ENCODE measurements around the gene COG5.
A peak's percentile ranks its signal among the peaks of the same experiment; 100 is the strongest.

COG5 gene

DNA sequence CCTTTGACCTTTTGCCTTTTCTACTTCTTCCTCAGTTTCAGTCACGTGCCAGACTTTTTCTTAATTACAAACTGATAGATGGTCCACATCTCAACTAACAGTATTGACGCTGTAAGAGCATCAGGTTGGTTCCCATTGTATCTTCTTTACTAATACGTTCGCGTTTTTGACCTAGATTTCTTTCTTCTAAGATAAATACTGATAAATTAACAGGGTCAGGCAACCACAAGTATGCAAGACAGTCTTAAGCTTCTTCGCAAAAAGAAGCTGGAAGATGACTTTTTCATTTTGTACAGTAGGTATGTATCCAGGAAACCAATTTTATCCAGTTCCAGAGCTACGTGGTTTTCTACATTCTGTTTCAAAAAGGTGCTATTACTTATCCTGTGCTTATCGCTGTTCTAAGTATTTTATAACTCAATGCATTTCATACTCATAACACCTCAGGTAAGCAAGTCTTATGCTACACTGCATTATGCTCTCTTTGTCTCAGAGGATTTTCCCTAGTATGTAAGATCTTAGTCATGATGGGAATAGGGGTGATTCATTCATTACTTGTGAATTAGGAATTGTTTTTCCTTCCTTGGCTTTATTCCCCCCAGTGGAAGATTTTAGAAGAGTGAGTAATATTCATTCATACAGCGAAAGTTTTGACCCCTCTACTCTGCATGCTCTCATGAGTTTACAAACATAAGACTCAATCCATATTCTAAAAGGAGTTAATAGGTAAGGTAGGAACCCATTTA lies 1.0 kb upstream of the COG5 start:
- Histone ChIP-seq H4K91ac (ENCODE audit: low read length) (no peak overlapping the region), H3K4me3 (ENCODE audit: insufficient read depth in 1 of 2, low read depth in 1 of 2, low read length in 2 of 2) (peak overlapping the region; percentile 94 to 96), H3K4me2 (ENCODE audit: low read length, poor library complexity, severe bottlenecking) (peak overlapping the region; percentile 73), H2BK12ac (ENCODE audit: low read length in 2 of 2) (no peak overlapping the region), H3K4ac (ENCODE audit: low read depth in 1 of 2, low read length in 2 of 2) (no peak overlapping the region), H2BK15ac (ENCODE audit: low read depth, poor library complexity, severe bottlenecking) (no peak overlapping the region), H2AK5ac (ENCODE audit: low read length, severe bottlenecking) (peak overlapping the region; percentile 41), H3K36me3 (ENCODE audit: control insufficient read depth in 1 of 2, insufficient read depth in 2 of 2, low read depth in 1 of 2, low read length in 2 of 2) (peaks cover 0 to 11% of the 10 kb centered on the region in 2 experiments), H3K27ac (ENCODE audit: low read length, poor library complexity, severe bottlenecking) (peak overlapping the region; percentile 57), H3K18ac (ENCODE audit: low read depth in 1 of 2, low read length in 2 of 2) (no peak overlapping the region), H3K79me1 (replicated peaks; ENCODE audit: low read length, poor library complexity, severe bottlenecking) (peaks cover 7% of the 10 kb centered on the region), H3K4me1 (ENCODE audit: control insufficient read depth, insufficient read depth, low read depth, low read length) (peaks cover 3% of the 10 kb centered on the region), H3K27me3 (ENCODE audit: control insufficient read depth in 1 of 2, insufficient read depth in 1 of 2, low read length in 2 of 2) (no peaks in the 10 kb centered on the region), H3K9me3 (ENCODE audit: control insufficient read depth, low read length) (no peaks in the 10 kb centered on the region), H2BK120ac (ENCODE audit: low read depth, low read length) (no peak overlapping the region), H3K23ac (ENCODE audit: low read length in 2 of 2) (no peak overlapping the region), H3K14ac (ENCODE audit: low read length in 2 of 2) (no peak overlapping the region), H2AFZ (ENCODE audit: low read depth, low read length) (peak overlapping the region; percentile 91), H3K9ac (ENCODE audit: low read length) (peak overlapping the region; percentile 97), H2BK5ac (ENCODE audit: low read depth, low read length, poor library complexity, severe bottlenecking) (no peak overlapping the region), H4K8ac (ENCODE audit: low read length) (no peak overlapping the region)
- 54% methylated on average over 8 of the region's 9 CpGs for WGBS
- DNase-seq, result peak; percentile 77

- no peak overlapping the region for H3K14ac ChIP-seq (ENCODE audit: low read length in 2 of 2)
- H3K79me1 ChIP-seq (replicated peaks; ENCODE audit: low read length, poor library complexity, severe bottlenecking), result peaks cover 9% of the 10 kb centered on the region
- no peak overlapping the region for H3K23ac ChIP-seq (ENCODE audit: low read length in 2 of 2)
- no peak for DNase-seq
- H3K4me2 ChIP-seq (ENCODE audit: low read length, poor library complexity, severe bottlenecking), result peak overlapping the region; percentile 31
- no peak overlapping the region for H3K18ac ChIP-seq (ENCODE audit: low read depth in 1 of 2, low read length in 2 of 2)
- H4K91ac ChIP-seq (ENCODE audit: low read length), result peak overlapping the region; percentile 87
- H2AFZ ChIP-seq (ENCODE audit: low read depth, low read length), result peak overlapping the region; percentile 10
- peaks cover 3% of the 10 kb centered on the region for H3K4me1 ChIP-seq (ENCODE audit: control insufficient read depth, insufficient read depth, low read depth, low read length)
- H3K9me3 ChIP-seq (ENCODE audit: control insufficient read depth, low read length), result no peaks in the 10 kb centered on the region
- H2BK15ac ChIP-seq (ENCODE audit: low read depth, poor library complexity, severe bottlenecking), result no peak overlapping the region
- H3K27ac ChIP-seq (ENCODE audit: low read length, poor library complexity, severe bottlenecking), result no peak overlapping the region
- no peak overlapping the region for H2BK12ac ChIP-seq (ENCODE audit: low read length in 2 of 2)
- H2AK5ac ChIP-seq (ENCODE audit: low read length, severe bottlenecking), result no peak overlapping the region
- H2BK120ac ChIP-seq (ENCODE audit: low read depth, low read length), result no peak overlapping the region
- H3K9ac ChIP-seq (ENCODE audit: low read length), result peak overlapping the region; percentile 97
- peak overlapping the region; percentile 91 for H4K8ac ChIP-seq (ENCODE audit: low read length)
- WGBS, result under 1% methylated on average over 18 of the region's 21 CpGs
- H2BK5ac ChIP-seq (ENCODE audit: low read depth, low read length, poor library complexity, severe bottlenecking), result no peak overlapping the region
- no peaks in the 10 kb centered on the region for H3K27me3 ChIP-seq (ENCODE audit: control insufficient read depth in 1 of 2, insufficient read depth in 1 of 2, low read length in 2 of 2)
- peak overlapping the region; percentile 94 to 96 for H3K4me3 ChIP-seq (ENCODE audit: insufficient read depth in 1 of 2, low read depth in 1 of 2, low read length in 2 of 2)
- peak overlapping the region in 1 of 2 experiments; percentile 46 for H3K4ac ChIP-seq (ENCODE audit: low read depth in 1 of 2, low read length in 2 of 2)
- peaks cover 0 to 7% of the 10 kb centered on the region in 2 experiments for H3K36me3 ChIP-seq (ENCODE audit: control insufficient read depth in 1 of 2, insufficient read depth in 2 of 2, low read depth in 1 of 2, low read length in 2 of 2)
Observed at GRCh38 chr7:107563081-107563774, 492 bp downstream of the COG5 start.

DNA sequence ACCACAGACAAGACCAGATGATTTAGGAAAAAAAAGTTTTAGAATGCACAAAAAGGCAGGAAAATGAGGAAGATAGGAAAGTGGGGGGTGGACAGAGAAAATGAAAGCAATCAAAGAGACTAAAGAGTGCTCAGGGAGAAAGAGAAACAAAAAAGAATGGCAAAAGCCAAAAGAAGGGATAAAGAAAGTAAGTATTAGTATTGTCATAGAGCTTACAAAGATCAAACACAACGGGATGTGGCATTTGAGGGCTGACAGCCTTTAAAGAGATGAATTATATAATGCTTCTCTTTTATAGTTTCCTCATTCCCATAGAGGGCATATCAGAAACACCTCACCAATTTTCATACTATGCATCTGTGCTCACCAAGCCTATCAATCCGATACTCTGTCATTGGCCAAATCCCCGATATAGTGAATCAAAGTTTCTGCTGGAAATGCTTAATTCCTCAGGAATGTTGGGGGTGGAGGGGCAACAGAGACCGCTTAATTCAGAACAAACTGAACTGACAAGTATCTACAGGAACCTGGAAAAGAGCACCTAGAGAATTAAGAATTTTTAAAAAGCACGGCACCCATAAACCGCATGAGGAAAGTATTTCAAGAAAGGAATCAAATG lies 2.7 kb downstream of the COG5 start:
- Histone ChIP-seq H3K9me3 (ENCODE audit: control insufficient read depth, low read length) (no peaks in the 10 kb centered on the region), H3K4me3 (ENCODE audit: insufficient read depth in 1 of 2, low read depth in 1 of 2, low read length in 2 of 2) (peak overlapping the region in 1 of 2 experiments; percentile 6), H3K36me3 (ENCODE audit: control insufficient read depth in 1 of 2, insufficient read depth in 2 of 2, low read depth in 1 of 2, low read length in 2 of 2) (peaks cover 0 to 19% of the 10 kb centered on the region in 2 experiments), H2AFZ (ENCODE audit: low read depth, low read length) (no peak overlapping the region), H2BK12ac (ENCODE audit: low read length in 2 of 2) (no peak overlapping the region), H2BK120ac (ENCODE audit: low read depth, low read length) (no peak overlapping the region), H3K23ac (ENCODE audit: low read length in 2 of 2) (no peak overlapping the region), H3K18ac (ENCODE audit: low read depth in 1 of 2, low read length in 2 of 2) (no peak overlapping the region), H3K27ac (ENCODE audit: low read length, poor library complexity, severe bottlenecking) (no peak overlapping the region), H3K14ac (ENCODE audit: low read length in 2 of 2) (no peak overlapping the region), H4K8ac (ENCODE audit: low read length) (no peak overlapping the region), H2AK5ac (ENCODE audit: low read length, severe bottlenecking) (no peak overlapping the region), H2BK15ac (ENCODE audit: low read depth, poor library complexity, severe bottlenecking) (no peak overlapping the region), H3K4me1 (ENCODE audit: control insufficient read depth, insufficient read depth, low read depth, low read length) (peaks cover 3% of the 10 kb centered on the region), H3K27me3 (ENCODE audit: control insufficient read depth in 1 of 2, insufficient read depth in 1 of 2, low read length in 2 of 2) (no peaks in the 10 kb centered on the region), H2BK5ac (ENCODE audit: low read depth, low read length, poor library complexity, severe bottlenecking) (no peak overlapping the region), H3K4me2 (ENCODE audit: low read length, poor library complexity, severe bottlenecking) (no peak overlapping the region), H3K9ac (ENCODE audit: low read length) (peak overlapping the region; percentile 7), H3K4ac (ENCODE audit: low read depth in 1 of 2, low read length in 2 of 2) (no peak overlapping the region), H4K91ac (ENCODE audit: low read length) (no peak overlapping the region), H3K79me1 (replicated peaks; ENCODE audit: low read length, poor library complexity, severe bottlenecking) (peaks cover 12% of the 10 kb centered on the region)
- DNase-seq, result no peak
- 86% methylated on average over 5 of the region's 6 CpGs for WGBS

- no peak overlapping the region for H3K14ac ChIP-seq (ENCODE audit: low read length in 2 of 2)
- no peak overlapping the region for H4K8ac ChIP-seq (ENCODE audit: low read length)
- peaks cover 10% of the 10 kb centered on the region for H3K79me1 ChIP-seq (replicated peaks; ENCODE audit: low read length, poor library complexity, severe bottlenecking)
- no peak overlapping the region for H2BK12ac ChIP-seq (ENCODE audit: low read length in 2 of 2)
- no peak overlapping the region for H3K27ac ChIP-seq (ENCODE audit: low read length, poor library complexity, severe bottlenecking)
- H3K4me3 ChIP-seq (ENCODE audit: insufficient read depth in 1 of 2, low read depth in 1 of 2, low read length in 2 of 2), result no peak overlapping the region
- H3K36me3 ChIP-seq (ENCODE audit: control insufficient read depth in 1 of 2, insufficient read depth in 2 of 2, low read depth in 1 of 2, low read length in 2 of 2), result peaks cover 2 to 30% of the 10 kb centered on the region in 2 experiments
- no peak overlapping the region for H3K18ac ChIP-seq (ENCODE audit: low read depth in 1 of 2, low read length in 2 of 2)
- H2BK15ac ChIP-seq (ENCODE audit: low read depth, poor library complexity, severe bottlenecking), result no peak overlapping the region
- no peaks in the 10 kb centered on the region for H3K27me3 ChIP-seq (ENCODE audit: control insufficient read depth in 1 of 2, insufficient read depth in 1 of 2, low read length in 2 of 2)
- H3K9me3 ChIP-seq (ENCODE audit: control insufficient read depth, low read length), result no peaks in the 10 kb centered on the region
- H3K4ac ChIP-seq (ENCODE audit: low read depth in 1 of 2, low read length in 2 of 2), result no peak overlapping the region
- peak overlapping the region; percentile 18 for H3K9ac ChIP-seq (ENCODE audit: low read length)
- no peak overlapping the region for H2BK120ac ChIP-seq (ENCODE audit: low read depth, low read length)
- H2AFZ ChIP-seq (ENCODE audit: low read depth, low read length), result no peak overlapping the region
- H3K4me1 ChIP-seq (ENCODE audit: control insufficient read depth, insufficient read depth, low read depth, low read length), result no peaks in the 10 kb centered on the region
- no peak overlapping the region for H2AK5ac ChIP-seq (ENCODE audit: low read length, severe bottlenecking)
- no peak overlapping the region for H2BK5ac ChIP-seq (ENCODE audit: low read depth, low read length, poor library complexity, severe bottlenecking)
- H3K23ac ChIP-seq (ENCODE audit: low read length in 2 of 2), result no peak overlapping the region
- no peak overlapping the region for H4K91ac ChIP-seq (ENCODE audit: low read length)
- DNase-seq, result peak; percentile 55
- H3K4me2 ChIP-seq (ENCODE audit: low read length, poor library complexity, severe bottlenecking), result no peak overlapping the region
- WGBS, result 4% methylated on average over 1 of the region's 2 CpGs
Observed at GRCh38 chr7:107559864-107560263, 3.9 kb downstream of the COG5 start.

Data from mesenchymal stem cell (in vitro differentiated cells and primary cell).